WERI-Rb-1 (cell line): ENCODE data around the gene SPATA20.
A peak's percentile ranks its signal among the peaks of the same experiment; 100 is the strongest.

Experiments
- DNase-seq: peaks from one replicate; pipeline ENCODE4 v3.0.0-alpha.2; 2020
- H3K27ac ChIP-seq: fragments of 250-450 bp; sonication (Bioruptor Pico); 2 replicates; pipeline ENCODE4 v1.5.1; 2020; ENCODE audit warnings: mild to moderate bottlenecking, moderate library complexity
- H3K27me3 ChIP-seq: fragments of 250-450 bp; sonication (Bioruptor Pico); 2 replicates; pipeline ENCODE4 v1.5.1; 2021; ENCODE audit warnings: mild to moderate bottlenecking, low read depth, moderate library complexity; ENCODE audit not compliant: insufficient read depth, severe bottlenecking
- H3K36me3 ChIP-seq: fragments of 250-450 bp; sonication (Bioruptor Pico); 2 replicates; pipeline ENCODE4 v1.5.1; 2020; ENCODE audit warnings: mild to moderate bottlenecking, moderate library complexity
- H3K4me3 ChIP-seq: 2 replicates; pipeline ENCODE4 v1.5.1; 2011; ENCODE audit warnings: low read depth, mild to moderate bottlenecking, control low read depth, low read length
- H3K9me3 ChIP-seq: fragments of 250-450 bp; sonication (Bioruptor Pico); 2 replicates; pipeline ENCODE4 v1.5.1; 2021; ENCODE audit warnings: mild to moderate bottlenecking, moderate library complexity; ENCODE audit not compliant: severe bottlenecking
- TF ChIP-seq, protein P1 (sequence below): IDR thresholded peaks from 2 replicates; pipeline ENCODE4 v1.5.1; 2011; ENCODE audit warnings: low read depth, mild to moderate bottlenecking, control low read depth, inconsistent platforms, low read length

The SPATA20 gene

DNA sequence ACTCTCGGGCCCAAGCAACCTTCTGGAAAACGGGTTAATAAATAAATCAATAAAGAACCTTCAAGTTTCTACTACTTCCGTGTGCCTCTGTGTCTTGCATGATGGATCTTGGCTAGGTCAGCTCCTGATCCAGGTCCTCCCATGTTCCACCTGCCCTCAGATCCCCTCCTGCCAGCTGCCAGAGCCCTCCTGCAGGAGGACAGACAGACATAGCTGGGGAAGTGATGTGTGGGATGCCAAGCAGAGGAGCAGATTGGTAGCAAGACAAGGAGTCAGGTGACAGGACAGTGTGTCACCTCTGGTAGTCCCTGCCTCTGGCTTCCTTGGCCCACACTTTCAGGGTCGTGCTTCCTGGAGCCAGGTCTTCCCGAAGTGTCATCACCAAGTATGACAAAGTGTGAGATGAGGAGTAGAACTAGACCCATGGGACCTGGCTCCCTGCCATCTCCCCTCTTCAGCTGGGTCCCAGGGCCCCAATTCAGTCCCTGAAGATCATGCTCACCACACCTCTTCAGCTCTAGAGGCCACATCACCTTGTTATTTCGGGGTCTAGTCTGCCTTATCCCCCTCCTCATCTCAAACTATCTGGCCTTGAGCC is 15.4 kb upstream of the SPATA20 start:
- Histone ChIP-seq H3K27ac (no peak overlapping the region), H3K9me3 (no peaks in the 10 kb centered on the region), H3K36me3 (no peaks in the 10 kb centered on the region), H3K27me3 (no peaks in the 10 kb centered on the region), H3K4me3 (no peak overlapping the region)
- DNase-seq, result no peak
- TF ChIP-seq, protein P1, sequence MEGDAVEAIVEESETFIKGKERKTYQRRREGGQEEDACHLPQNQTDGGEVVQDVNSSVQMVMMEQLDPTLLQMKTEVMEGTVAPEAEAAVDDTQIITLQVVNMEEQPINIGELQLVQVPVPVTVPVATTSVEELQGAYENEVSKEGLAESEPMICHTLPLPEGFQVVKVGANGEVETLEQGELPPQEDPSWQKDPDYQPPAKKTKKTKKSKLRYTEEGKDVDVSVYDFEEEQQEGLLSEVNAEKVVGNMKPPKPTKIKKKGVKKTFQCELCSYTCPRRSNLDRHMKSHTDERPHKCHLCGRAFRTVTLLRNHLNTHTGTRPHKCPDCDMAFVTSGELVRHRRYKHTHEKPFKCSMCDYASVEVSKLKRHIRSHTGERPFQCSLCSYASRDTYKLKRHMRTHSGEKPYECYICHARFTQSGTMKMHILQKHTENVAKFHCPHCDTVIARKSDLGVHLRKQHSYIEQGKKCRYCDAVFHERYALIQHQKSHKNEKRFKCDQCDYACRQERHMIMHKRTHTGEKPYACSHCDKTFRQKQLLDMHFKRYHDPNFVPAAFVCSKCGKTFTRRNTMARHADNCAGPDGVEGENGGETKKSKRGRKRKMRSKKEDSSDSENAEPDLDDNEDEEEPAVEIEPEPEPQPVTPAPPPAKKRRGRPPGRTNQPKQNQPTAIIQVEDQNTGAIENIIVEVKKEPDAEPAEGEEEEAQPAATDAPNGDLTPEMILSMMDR, result no peak

DNA sequence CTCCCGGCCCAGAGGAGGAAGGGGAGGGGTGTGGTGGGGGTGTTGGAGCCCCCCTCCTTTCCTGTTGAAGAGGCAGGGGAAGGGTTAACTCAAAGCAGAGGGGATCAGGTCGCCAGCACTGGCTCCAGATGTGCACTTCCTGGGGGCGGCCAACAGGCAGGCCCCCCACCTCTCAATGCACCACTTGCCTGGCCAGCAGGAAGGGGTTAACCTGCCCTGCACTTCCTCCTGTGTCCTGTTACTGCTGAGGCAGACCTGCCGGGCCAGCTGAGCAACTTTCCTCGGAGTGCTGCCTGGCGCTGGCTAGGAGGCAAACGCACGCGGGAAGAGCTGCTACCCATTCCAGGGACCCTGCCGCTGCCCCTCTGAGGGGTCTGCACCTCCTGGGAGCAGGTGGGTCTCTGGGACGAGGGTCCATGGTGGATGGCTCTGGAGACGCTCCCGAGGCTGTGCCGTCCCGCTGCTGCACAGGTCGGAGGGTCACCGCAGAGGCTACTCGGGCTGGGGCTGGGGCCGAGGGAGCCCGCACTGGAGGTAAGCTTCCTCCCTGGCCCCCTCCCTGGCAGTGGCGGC is 14.4 kb upstream of the SPATA20 start, which contains the start of gene EPN3:
Gene EPN3, plus strand, starts transcription at position 284 of the 573 bp plus-strand sequence. CDS start 3,822 bp downstream, outside the sequence.
- no peak within 1 kb of the TSS for H3K27ac ChIP-seq
- DNase-seq, result no peak
- H3K36me3 ChIP-seq, result no peaks in the 10 kb centered on the region
- no peaks in the 10 kb centered on the region for H3K9me3 ChIP-seq
- TF ChIP-seq, protein P1, result peak; percentile 8; the same call in 1 of the 2 replicates
- no peak within 1 kb of the TSS for H3K4me3 ChIP-seq
- no peaks in the 10 kb centered on the region for H3K27me3 ChIP-seq

DNA sequence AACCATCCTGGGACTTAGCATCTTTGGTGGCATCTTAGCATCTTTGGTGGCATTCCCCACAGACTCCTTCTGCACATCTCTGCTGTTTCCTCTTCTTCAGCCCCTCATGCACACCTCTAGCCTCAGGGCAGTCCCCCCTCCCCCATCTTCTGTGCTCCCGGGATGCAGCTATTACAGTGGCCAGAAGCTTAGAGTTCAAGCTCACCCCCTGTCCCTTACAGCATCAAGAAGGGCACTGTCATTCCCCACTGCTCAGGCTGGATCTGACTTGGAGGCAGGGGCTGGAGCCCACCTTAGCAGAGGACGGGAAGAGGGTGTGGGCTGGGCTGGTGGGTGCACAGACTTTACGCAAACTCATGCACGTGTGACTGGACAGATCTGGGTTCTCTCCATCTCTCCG is 13.8 kb upstream of the SPATA20 start:
- no peak overlapping the region for H3K27ac ChIP-seq
- TF ChIP-seq, protein P1, result no peak
- H3K36me3 ChIP-seq, result no peaks in the 10 kb centered on the region
- H3K9me3 ChIP-seq, result no peaks in the 10 kb centered on the region
- H3K27me3 ChIP-seq, result no peaks in the 10 kb centered on the region
- H3K4me3 ChIP-seq, result no peak overlapping the region
- no peak for DNase-seq

DNA sequence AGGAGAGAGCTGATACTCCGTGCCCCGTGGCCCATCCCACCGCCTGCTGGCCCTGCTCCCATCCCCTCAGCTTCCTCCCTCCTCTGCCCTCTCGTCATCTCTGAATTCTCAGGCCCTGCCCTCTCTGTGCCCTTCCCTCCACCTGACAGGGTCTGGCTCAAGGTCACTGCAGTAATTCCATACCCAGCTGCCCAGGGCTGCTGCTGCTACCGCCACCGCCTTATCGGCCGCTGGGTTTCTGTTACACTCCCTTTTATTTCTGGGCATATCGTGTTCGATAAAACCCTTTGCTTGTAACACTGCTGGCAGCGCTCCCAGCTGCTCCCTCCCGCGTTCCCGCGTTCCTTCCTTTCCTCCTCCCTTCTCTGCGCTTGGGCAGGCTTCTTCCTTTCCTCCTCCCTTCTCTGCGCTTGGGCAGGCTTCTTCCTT is 13.2 kb upstream of the SPATA20 start:
- Histone ChIP-seq H3K9me3 (no peaks in the 10 kb centered on the region), H3K4me3 (no peak overlapping the region), H3K27ac (no peak overlapping the region), H3K36me3 (no peaks in the 10 kb centered on the region), H3K27me3 (no peaks in the 10 kb centered on the region)
- DNase-seq, result no peak
- TF ChIP-seq, protein P1, result no peak

DNA sequence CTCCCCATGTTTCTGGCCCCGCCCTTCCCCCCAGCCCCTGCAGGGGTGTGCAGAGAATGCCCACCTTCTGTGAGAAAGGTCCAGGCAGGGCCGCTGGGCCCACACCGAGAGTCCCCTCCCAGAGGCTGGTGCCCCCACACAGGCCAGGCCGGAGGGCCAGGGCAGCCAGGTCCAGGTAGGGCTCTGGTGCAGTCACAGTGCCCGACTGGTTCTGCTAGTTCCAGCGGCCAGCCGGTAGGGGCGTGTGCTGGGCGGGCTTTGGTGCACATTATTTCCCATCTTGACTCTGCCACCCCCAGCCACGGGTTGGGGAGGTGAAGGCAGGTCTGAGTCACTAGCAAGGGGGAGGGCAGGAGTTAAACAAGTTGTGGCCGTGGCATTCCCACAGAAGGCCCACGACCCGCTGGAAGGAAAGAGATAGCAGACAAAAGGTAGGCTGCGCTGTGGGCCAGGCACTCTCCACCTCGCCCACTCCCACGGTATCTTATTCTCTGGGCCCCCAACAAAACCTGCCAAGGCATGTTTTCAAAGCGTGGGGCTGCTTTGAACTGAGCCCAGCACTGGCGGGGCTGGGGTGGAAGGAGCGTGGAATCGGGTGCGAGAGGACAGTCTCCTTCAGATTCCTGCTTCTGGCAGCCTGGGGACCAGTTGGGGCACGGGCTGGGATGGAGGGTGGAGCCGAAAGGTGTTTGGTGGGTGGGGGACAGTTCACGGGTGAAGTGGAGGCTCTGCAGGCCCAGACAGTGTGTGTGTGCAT is 12.6 kb upstream of the SPATA20 start:
- Histone ChIP-seq H3K9me3 (no peaks in the 10 kb centered on the region), H3K4me3 (no peak overlapping the region), H3K27me3 (no peaks in the 10 kb centered on the region), H3K27ac (no peak overlapping the region), H3K36me3 (no peaks in the 10 kb centered on the region)
- TF ChIP-seq, protein P1, result no peak
- DNase-seq, result no peak
